ENCODE measurements around the gene PSMB8.

PSMB8 gene

DNA sequence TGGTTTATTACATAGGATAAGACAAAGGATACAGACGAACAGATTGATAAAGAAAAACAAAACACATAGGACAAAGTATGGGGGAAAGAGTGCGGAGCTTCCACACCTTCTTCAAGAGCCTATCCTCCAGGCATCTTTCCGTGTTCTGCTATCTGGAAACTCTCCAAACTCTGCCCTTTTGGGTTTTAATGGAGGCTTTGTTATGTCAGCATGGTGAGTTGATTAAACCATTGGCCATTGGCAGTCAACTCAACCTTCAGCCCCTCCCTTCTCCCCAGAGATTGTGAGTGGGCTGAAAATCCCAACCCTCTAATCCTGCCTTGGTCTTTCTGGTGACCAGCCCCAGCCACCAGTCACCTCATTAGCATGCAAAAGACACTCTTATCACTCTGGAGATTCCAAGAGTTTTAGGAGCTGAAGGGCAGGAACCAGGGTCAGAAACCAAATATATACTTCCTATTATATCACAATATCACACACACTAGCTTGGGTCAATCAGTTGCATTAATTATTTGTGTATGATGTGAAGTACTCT is 50.9 kb downstream of the PSMB8 start:
- DNase-seq = no peak

Measured in activated CD4-positive, CD25-positive, alpha-beta regulatory T cell (primary cell).